GM23248 (cell line): ENCODE data around the gene TAF3. TPM values are rescaled to one million over a fixed set of nuclear protein-coding genes. Genes with fewer than 3 reads are reported as not detected.

Experiments used
- DNase-seq: peaks from one replicate; pipeline ENCODE4 v3.0.0-alpha.2; 2015
- H2AFZ ChIP-seq: fragments of 200-600 bp; sonication (generic); 2 replicates; pipeline ENCODE4 v1.6.1; 2016; ENCODE audit warnings: antibody characterized with exemption
- H3F3A ChIP-seq: fragments of 200-600 bp; sonication (generic); 2 replicates; pipeline ENCODE4 v1.6.1; 2016; ENCODE audit warnings: mild to moderate bottlenecking, antibody characterized with exemption, mixed run types; ENCODE audit not compliant: insufficient read depth
- H3K27ac ChIP-seq: fragments of 200-600 bp; sonication (generic); 2 replicates; pipeline ENCODE4 v1.5.1; 2016; ENCODE audit warnings: mild to moderate bottlenecking
- H3K27me3 ChIP-seq: fragments of 200-600 bp; sonication (generic); replicated peaks from 2 replicates; pipeline ENCODE4 v1.6.1; 2016; ENCODE audit warnings: mild to moderate bottlenecking; ENCODE audit not compliant: insufficient read depth
- H3K36me3 ChIP-seq: fragments of 200-600 bp; sonication (generic); 2 replicates; pipeline ENCODE4 v1.6.1; 2016; ENCODE audit warnings: low read depth, mild to moderate bottlenecking
- H3K4me1 ChIP-seq: fragments of 200-600 bp; sonication (generic); 2 replicates; pipeline ENCODE4 v1.6.1; 2016; ENCODE audit warnings: mild to moderate bottlenecking; ENCODE audit not compliant: insufficient read depth
- H3K4me2 ChIP-seq: fragments of 200-600 bp; sonication (generic); one replicate; pipeline ENCODE4 v1.6.1; 2016; ENCODE audit warnings: mild to moderate bottlenecking; ENCODE audit not compliant: unreplicated experiment
- H3K4me3 ChIP-seq: fragments of 200-600 bp; sonication (generic); 2 replicates; pipeline ENCODE4 v1.5.1; 2016; ENCODE audit warnings: mild to moderate bottlenecking
- H3K79me2 ChIP-seq: fragments of 200-600 bp; sonication (generic); 2 replicates; pipeline ENCODE4 v1.6.1; 2016; ENCODE audit warnings: mild to moderate bottlenecking; ENCODE audit not compliant: insufficient read depth
- H3K9ac ChIP-seq: fragments of 200-600 bp; sonication (generic); 2 replicates; pipeline ENCODE4 v1.6.1; 2016; ENCODE audit warnings: mild to moderate bottlenecking
- H3K9me2 ChIP-seq: fragments of 200-600 bp; sonication (generic); 2 replicates; pipeline ENCODE4 v1.6.1; 2016; ENCODE audit warnings: mixed run types, mild to moderate bottlenecking, moderate library complexity; ENCODE audit not compliant: insufficient read depth
- H3K9me3 ChIP-seq: fragments of 200-600 bp; sonication (generic); one replicate; pipeline ENCODE4 v1.6.1; 2017; ENCODE audit warnings: low read depth
- H4K20me1 ChIP-seq: fragments of 200-600 bp; sonication (generic); 2 replicates; pipeline ENCODE4 v1.6.0; 2016; ENCODE audit not compliant: insufficient read depth
- EZH2 ChIP-seq: fragments of 200-600 bp; sonication (generic); IDR thresholded peaks from 2 replicates; pipeline ENCODE4 v1.6.1; 2018; ENCODE audit warnings: antibody characterized with exemption, mild to moderate bottlenecking; ENCODE audit not compliant: insufficient read depth, poor library complexity, severe bottlenecking
- EZH2phosphoT487 ChIP-seq: fragments of 200-600 bp; sonication (generic); IDR thresholded peaks from 2 replicates; pipeline ENCODE4 v1.6.1; 2018; ENCODE audit warnings: antibody characterized with exemption, moderate library complexity, mild to moderate bottlenecking, low read depth; ENCODE audit not compliant: insufficient read depth
- WGBS, 2 experiments: methylation state at CpG; one replicate each; pipeline ENCODE4 v1.1.6; 2015 to 2017; ENCODE audit warnings: low lambda C conversion rate in 2 of 2, low coverage in 1 of 2; ENCODE audit errors: missing lambda C conversion rate in 2 of 2; 5-methylcytosine and 5-hydroxymethylcytosine counted together
- in situ Hi-C: fragments of 300-500 bp; cut with MboI; formaldehyde crosslinking; loops from 2 replicates; pipeline ENCODE4 v1.15.0; 2020
- polyA plus RNA-seq: library from polyadenylated mRNA; unstranded; fragments of >200 nt; fragmentation: Nextera tagmentation; extraction: Ambion mirVana; gene quantifications from 2 replicates; pipeline ENCODE4 v1.2.1, GENCODE V29; 2016
- total RNA-seq: library from RNA; depleted of rRNA; stranded (reverse); fragments of >200 nt; shearing (Covaris generic); gene quantifications from 2 replicates; pipeline ENCODE4 v1.2.3, GENCODE V29; 2014

TAF3 gene
- total and polyA plus RNA-seq, 2 experiments from 2014 or later = 1.7 to 5.5 TPM

- Histone ChIP-seq H3K9me2 (no peaks in the 10 kb centered on the region), H3K4me2 (peak overlapping the region; percentile 99), H3K9ac (peak overlapping the region; percentile 94), H2AFZ (no peak overlapping the region), H3K36me3 (no peaks in the 10 kb centered on the region), H3F3A (no peaks in the 10 kb centered on the region), H3K4me1 (peaks cover 21% of the 10 kb centered on the region), H3K27me3 (no peaks in the 10 kb centered on the region), H3K4me3 (peak overlapping the region; percentile 83), H3K79me2 (peaks cover 99% of the 10 kb centered on the region), H3K27ac (no peak overlapping the region), H4K20me1 (peaks cover 10% of the 10 kb centered on the region), H3K9me3 (no peaks in the 10 kb centered on the region)
- no peak for TF ChIP-seq EZH2
- no peak for TF ChIP-seq EZH2phosphoT487
- 77 to 82% methylated on average over 3 of the region's 3 CpGs for WGBS, 2 experiments
- in situ Hi-C loops = no loop called here
- DNase-seq = no peak
These were observed 31.9 kb upstream of the TAF3 start for GRCh38 chr10:7786430-7786829.

GRCh38 chr10:7787150-7787856 is 31.0 kb upstream of the TAF3 start:
- H3K4me3 ChIP-seq = peak overlapping the region; percentile 83
- H3K9me2 ChIP-seq = no peaks in the 10 kb centered on the region
- peak overlapping the region; percentile 94 for H3K9ac ChIP-seq
- WGBS, 2 experiments = 5 to 6% methylated on average over 23 to 26 of the region's 26 CpGs
- peak overlapping the region; percentile 41 for H3K27ac ChIP-seq
- H4K20me1 ChIP-seq = peaks cover 15% of the 10 kb centered on the region
- H3F3A ChIP-seq = 0 out of 2 replicates have a peak, but pooled peaks cover 6% of the 10 kb centered on the region
- in situ Hi-C loops = no loop called here
- no peaks in the 10 kb centered on the region for H3K27me3 ChIP-seq
- no peaks in the 10 kb centered on the region for H3K9me3 ChIP-seq
- H2AFZ ChIP-seq = peak overlapping the region; percentile 92
- TF ChIP-seq EZH2phosphoT487 (no peak), EZH2 (no peak)
- H3K4me2 ChIP-seq = peak overlapping the region; percentile 99
- peaks cover 99% of the 10 kb centered on the region for H3K79me2 ChIP-seq
- no peaks in the 10 kb centered on the region for H3K36me3 ChIP-seq
- peaks cover 28% of the 10 kb centered on the region for H3K4me1 ChIP-seq
- DNase-seq = peak; percentile 76

GRCh38 chr10:7787857-7788638 is 30.3 kb upstream of the TAF3 start, which contains the start of the genes ATP5F1C and KIN:
TSS of gene ATP5F1C (plus strand) at chr10:7788177. CDS start at chr10:7788208, 31 bp downstream.
TSS of gene KIN (minus strand) at chr10:7787993. CDS start at chr10:7787933, 60 bp downstream.
- no peaks in the 10 kb centered on the region for H3K27me3 ChIP-seq
- in situ Hi-C loops = no loop called here

GRCh38 chr10:7788639-7789286 is 29.5 kb upstream of the TAF3 start:
- H3K4me3 ChIP-seq = peak overlapping the region; percentile 83
- in situ Hi-C loops = no loop called here
- peaks cover 43% of the 10 kb centered on the region for H3K4me1 ChIP-seq
- no peaks in the 10 kb centered on the region for H3K9me2 ChIP-seq
- no peaks in the 10 kb centered on the region for H3K9me3 ChIP-seq
- H2AFZ ChIP-seq = peak overlapping the region; percentile 92
- WGBS, 2 experiments = 2 to 3% methylated on average over 25 of the region's 25 CpGs
- peak overlapping the region; percentile 99 for H3K4me2 ChIP-seq
- peaks cover 99% of the 10 kb centered on the region for H3K79me2 ChIP-seq
- no peaks in the 10 kb centered on the region for H3K36me3 ChIP-seq
- H3K27me3 ChIP-seq = no peaks in the 10 kb centered on the region
- no peak for TF ChIP-seq EZH2
- no peak for TF ChIP-seq EZH2phosphoT487
- H3F3A ChIP-seq = 0 out of 2 replicates have a peak, but pooled peaks cover 11% of the 10 kb centered on the region
- peak overlapping the region; percentile 38 for H3K27ac ChIP-seq
- peak overlapping the region; percentile 94 for H3K9ac ChIP-seq
- H4K20me1 ChIP-seq = peaks cover 15% of the 10 kb centered on the region
- DNase-seq = peak; percentile 68

More at GRCh38 chr10:7787857-7788638, 30.3 kb upstream of the TAF3 start, which contains the start of the genes ATP5F1C and KIN:
- Histone ChIP-seq H3F3A (0 out of 2 replicates have a peak, but pooled peaks cover 11% of the 10 kb centered on the region), H3K4me3 (peak within 1 kb of the TSS; percentile 83), H3K36me3 (no peaks in the 10 kb centered on the region), H2AFZ (peak within 1 kb of the TSS; percentile 92), H3K9me3 (no peaks in the 10 kb centered on the region), H3K9me2 (no peaks in the 10 kb centered on the region), H3K79me2 (peaks cover 99% of the 10 kb centered on the region), H4K20me1 (peaks cover 15% of the 10 kb centered on the region), H3K27ac (peak within 1 kb of the TSS; percentile 41), H3K9ac (peak within 1 kb of the TSS; percentile 94), H3K4me1 (peaks cover 36% of the 10 kb centered on the region), H3K4me2 (peak within 1 kb of the TSS; percentile 99)
- no peak for TF ChIP-seq EZH2
- no peak for TF ChIP-seq EZH2phosphoT487
- peak; percentile 98 for DNase-seq
- WGBS, 2 experiments = 0 to 1% methylated on average over 58 to 59 of the region's 59 CpGs
